ENCODE measurements around the gene C14orf119. TPM values are rescaled to one million over a fixed set of nuclear protein-coding genes. Genes with fewer than 3 reads are reported as not detected.

The C14orf119 gene
- polyA plus RNA-seq, 3 donors, result 17.5 to 110 (median 106) TPM

GRCh38 chr14:23071244-23071920 is 23.9 kb upstream of the C14orf119 start:
- Histone ChIP-seq H3K4me3 (replicated peaks in 1 of 3; ENCODE audit: low read depth in 2 of 3, low read length in 3 of 3) (peak overlapping the region; percentile 52 to 89 (median 87)), H3K79me2 (ENCODE audit: insufficient read depth, low read length) (peaks cover 83% of the 10 kb centered on the region), H3K9me3 (replicated peaks in 1 of 2; ENCODE audit: control insufficient read depth in 1 of 2, insufficient read depth in 1 of 2, low read length in 2 of 2) (no peaks in the 10 kb centered on the region), H4K20me1 (ENCODE audit: insufficient read depth, low read length) (peaks cover 66% of the 10 kb centered on the region), H3K9ac (ENCODE audit: insufficient read depth, low read length, poor library complexity, severe bottlenecking) (peak overlapping the region; percentile 60), H2AFZ (ENCODE audit: insufficient read depth, low read depth, low read length, poor library complexity, severe bottlenecking) (peak overlapping the region; percentile 85), H3K36me3 (replicated peaks in 1 of 2; ENCODE audit: control insufficient read depth in 1 of 2, insufficient read depth in 2 of 2, low read length in 2 of 2) (peaks cover 64 to 77% of the 10 kb centered on the region in 2 donors), H3K27me3 (ENCODE audit: control insufficient read depth in 2 of 2, insufficient read depth in 2 of 2, low read length in 2 of 2) (no peaks in the 10 kb centered on the region), H3K4me2 (replicated peaks; ENCODE audit: extremely low read depth, low read length, poor library complexity, severe bottlenecking) (peak overlapping the region; percentile 71), H3K4me1 (ENCODE audit: control insufficient read depth in 1 of 2, insufficient read depth in 2 of 2, low read length in 2 of 2) (peaks cover 31 to 39% of the 10 kb centered on the region in 2 donors), H3K27ac (ENCODE audit: low read depth in 1 of 2, low read length in 2 of 2) (peak overlapping the region; percentile 31 to 75)
- Mint-ChIP-seq H3K27me3 (ENCODE audit: low read depth in 3 of 3) (no peaks in the 10 kb centered on the region), H3K4me3 (peak overlapping the region; percentile 97 to 98), H3K27ac (peak overlapping the region; percentile 87 to 96 (median 93)), H3K4me1 (peaks cover 35% of the 10 kb centered on the region), H3K9me3 (no peaks in the 10 kb centered on the region), H3K36me3 (peaks cover 70 to 72% of the 10 kb centered on the region in 2 donors)
- whole genome bisulfite sequencing (ENCODE audit: insufficient coverage), result 0% methylated on average over 7 of the region's 14 CpGs
- peak; percentile 61 to 72 (median 72) for DNase-seq
- intact Hi-C loops (cut with micrococcal nuclease), result no loop called here
- no peak for TF ChIP-seq CTCF (IDR thresholded peaks at IDR 0.05)

GRCh38 chr14:23071921-23072539 is 23.3 kb upstream of the C14orf119 start:
- Histone ChIP-seq H3K9ac (ENCODE audit: insufficient read depth, low read length, poor library complexity, severe bottlenecking) (peak overlapping the region; percentile 60), H3K36me3 (replicated peaks in 1 of 2; ENCODE audit: control insufficient read depth in 1 of 2, insufficient read depth in 2 of 2, low read length in 2 of 2) (peaks cover 64 to 77% of the 10 kb centered on the region in 2 donors), H3K27ac (ENCODE audit: low read depth in 1 of 2, low read length in 2 of 2) (peak overlapping the region in 1 of 2 donors; percentile 75), H3K4me2 (replicated peaks; ENCODE audit: extremely low read depth, low read length, poor library complexity, severe bottlenecking) (peak overlapping the region; percentile 71), H3K4me3 (replicated peaks in 1 of 3; ENCODE audit: low read depth in 2 of 3, low read length in 3 of 3) (peak overlapping the region in 1 of 3 experiments; percentile 87), H3K27me3 (ENCODE audit: control insufficient read depth in 2 of 2, insufficient read depth in 2 of 2, low read length in 2 of 2) (no peaks in the 10 kb centered on the region), H3K79me2 (ENCODE audit: insufficient read depth, low read length) (peaks cover 84% of the 10 kb centered on the region), H2AFZ (ENCODE audit: insufficient read depth, low read depth, low read length, poor library complexity, severe bottlenecking) (no peak overlapping the region), H4K20me1 (ENCODE audit: insufficient read depth, low read length) (peaks cover 67% of the 10 kb centered on the region), H3K9me3 (replicated peaks in 1 of 2; ENCODE audit: control insufficient read depth in 1 of 2, insufficient read depth in 1 of 2, low read length in 2 of 2) (no peaks in the 10 kb centered on the region), H3K4me1 (ENCODE audit: control insufficient read depth in 1 of 2, insufficient read depth in 2 of 2, low read length in 2 of 2) (peaks cover 31 to 39% of the 10 kb centered on the region in 2 donors)
- Mint-ChIP-seq H3K9me3 (no peaks in the 10 kb centered on the region), H3K4me3 (peak overlapping the region; percentile 97 to 98), H3K36me3 (peaks cover 68 to 70% of the 10 kb centered on the region in 2 donors), H3K27ac (peak overlapping the region; percentile 67 to 96 (median 88)), H3K4me1 (peaks cover 35% of the 10 kb centered on the region), H3K27me3 (ENCODE audit: low read depth in 3 of 3) (no peaks in the 10 kb centered on the region)
- 87% methylated on average over 3 of the region's 5 CpGs for WGBS (ENCODE audit: insufficient coverage)
- DNase-seq, result no peak
- intact Hi-C loops (cut with micrococcal nuclease), result no loop called here
- no peak for TF ChIP-seq CTCF (IDR thresholded peaks at IDR 0.05)

Data from CD14-positive monocyte (primary cell).